GM19193 (cell line): ENCODE data around the gene CACNA2D2.

Experiments
- POLR2A ChIP-seq: IDR thresholded peaks from 4 replicates; pipeline ENCODE4 v1.6.1; 2011; ENCODE audit not compliant: insufficient read depth, insufficient read length; ENCODE audit errors: extremely low read depth

CACNA2D2 gene

GRCh38 chr3:50435371-50436113 is 67.9 kb downstream of the CACNA2D2 start:
- TF ChIP-seq POLR2A, result no peak

DNA sequence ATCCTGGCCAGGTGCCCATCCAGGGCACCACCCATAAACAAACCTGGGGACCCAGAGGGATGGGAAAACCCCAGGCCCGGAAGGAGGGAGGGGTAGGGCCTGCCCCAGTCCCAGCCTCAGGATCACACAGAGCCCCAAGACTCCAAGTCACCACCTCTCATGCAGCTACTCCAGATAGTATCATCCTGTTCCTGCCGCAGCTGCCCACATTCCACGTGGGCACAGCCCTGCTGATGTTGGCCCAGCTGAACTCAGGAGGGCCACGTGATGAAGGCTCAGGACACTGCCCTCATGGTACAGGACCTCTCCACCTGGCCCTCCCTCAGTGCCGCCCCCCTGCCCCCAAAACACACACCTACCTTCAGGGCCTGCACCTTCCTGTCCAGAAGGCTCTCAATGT is 69.5 kb downstream of the CACNA2D2 start:
- no peak for TF ChIP-seq POLR2A

DNA sequence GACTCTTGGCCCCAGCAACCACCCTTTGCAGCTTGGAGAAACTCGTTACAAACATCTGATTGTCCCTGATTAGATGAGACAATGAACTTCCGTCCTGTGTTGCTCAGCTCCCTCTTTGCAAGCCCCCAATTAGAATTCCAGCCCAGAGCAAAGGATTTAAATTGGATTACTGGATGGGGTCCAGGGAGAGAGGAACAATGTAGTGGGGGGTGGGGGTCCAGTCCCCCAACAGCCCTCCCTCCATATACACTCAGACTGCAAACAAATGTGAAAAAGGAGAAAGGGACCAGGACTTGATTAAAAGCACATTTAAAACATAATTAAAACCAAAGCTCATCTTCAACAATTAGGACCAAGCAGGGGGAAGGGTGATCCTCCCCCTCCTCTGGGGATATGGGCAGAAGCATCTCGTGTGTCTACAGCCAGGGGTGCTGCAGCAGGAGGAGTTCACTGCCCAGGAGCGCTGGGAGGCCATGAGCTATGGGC is 72.4 kb downstream of the CACNA2D2 start:
- TF ChIP-seq POLR2A, result no peak

GRCh38 chr3:50430191-50430590 is 73.2 kb downstream of the CACNA2D2 start:
- TF ChIP-seq POLR2A, result no peak

- no peak for TF ChIP-seq POLR2A
These were observed 75.3 kb downstream of the CACNA2D2 start for GRCh38 chr3:50428007-50428633.

- no peak for TF ChIP-seq POLR2A
These were observed 76.2 kb downstream of the CACNA2D2 start for GRCh38 chr3:50427217-50427616.

GRCh38 chr3:50425911-50426310 is 77.5 kb downstream of the CACNA2D2 start:
- no peak for TF ChIP-seq POLR2A

- no peak for TF ChIP-seq POLR2A
These were observed 79.9 kb downstream of the CACNA2D2 start for GRCh38 chr3:50423543-50423942.

- TF ChIP-seq POLR2A, result no peak
These were observed 81.3 kb downstream of the CACNA2D2 start for GRCh38 chr3:50422153-50422552.

DNA sequence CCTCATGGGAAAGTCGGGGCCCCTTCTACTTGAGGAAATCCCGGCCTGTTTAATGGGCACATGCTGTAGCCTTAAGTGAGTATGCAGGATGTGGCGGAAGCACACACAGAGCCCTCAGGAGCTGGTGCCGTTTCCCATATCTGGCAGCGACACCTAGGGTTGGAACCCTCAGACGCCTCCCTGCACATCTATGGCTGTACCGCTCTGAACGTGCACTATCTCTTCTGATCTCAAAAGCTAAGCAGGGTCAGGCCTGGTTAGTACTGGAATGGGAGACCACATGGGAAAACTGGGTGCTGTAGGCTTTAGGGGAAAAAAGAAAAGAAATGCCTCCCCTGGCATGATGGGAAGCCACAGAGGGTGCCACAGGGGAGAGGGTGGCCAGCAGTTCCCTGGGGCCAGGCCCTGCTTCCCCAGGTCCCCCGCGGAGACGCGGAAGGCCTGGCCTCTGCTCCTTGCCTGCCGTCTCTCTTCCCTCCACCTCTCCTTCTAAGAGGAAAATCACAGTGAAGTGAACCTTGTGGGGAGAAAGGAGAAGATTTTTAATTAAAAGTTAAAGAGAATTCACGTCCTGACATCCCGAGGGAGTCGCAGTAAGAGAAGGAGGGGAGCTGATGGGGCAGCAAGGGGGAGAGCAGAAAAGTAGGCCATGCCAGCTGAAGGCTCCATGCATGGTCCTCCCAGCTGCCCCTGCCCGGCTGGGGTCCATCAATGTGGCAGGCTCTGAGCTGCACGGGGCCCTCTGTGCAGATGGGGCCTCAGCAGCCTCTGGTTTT is 83.7 kb downstream of the CACNA2D2 start:
- TF ChIP-seq POLR2A, result no peak

DNA sequence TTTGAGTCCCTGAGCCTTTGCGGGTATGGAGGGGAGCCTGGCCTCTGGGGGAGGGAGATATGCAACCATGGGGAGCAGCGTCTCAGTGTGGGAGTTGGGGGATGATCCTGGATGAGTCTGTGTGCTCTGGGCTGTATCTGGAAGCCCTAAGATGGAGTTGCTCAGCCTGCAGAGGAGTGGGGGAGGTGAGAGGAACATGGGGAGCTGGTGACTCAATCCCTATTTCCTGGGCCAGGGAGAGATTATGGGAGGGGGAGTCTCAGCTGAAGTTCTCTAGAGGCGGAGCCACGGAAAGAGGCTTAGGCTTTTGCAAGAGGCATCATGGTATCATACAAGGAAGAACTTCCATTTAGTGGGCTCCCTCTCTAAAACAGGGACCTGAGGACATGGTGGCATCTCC is 84.6 kb downstream of the CACNA2D2 start:
- TF ChIP-seq POLR2A, result no peak

DNA sequence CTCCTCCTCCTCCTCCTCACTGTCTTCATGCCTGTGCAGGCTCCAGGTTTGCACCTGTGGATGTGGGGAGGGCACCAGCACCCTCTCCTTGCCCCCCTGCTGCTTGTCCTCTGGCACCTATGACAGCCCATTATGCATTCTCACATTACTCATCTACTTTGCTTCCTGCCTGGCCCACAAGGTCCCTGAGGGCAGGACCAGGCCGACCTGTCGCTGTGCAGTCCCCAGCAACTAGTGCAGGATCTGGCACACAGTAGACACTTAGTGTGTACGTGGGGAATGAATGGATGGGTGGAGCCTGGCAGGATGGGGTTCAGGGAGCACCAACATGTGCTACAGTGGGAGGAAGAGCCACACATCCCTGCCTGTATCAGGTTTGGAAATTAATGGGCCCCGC is 85.8 kb downstream of the CACNA2D2 start:
- TF ChIP-seq POLR2A, result no peak

DNA sequence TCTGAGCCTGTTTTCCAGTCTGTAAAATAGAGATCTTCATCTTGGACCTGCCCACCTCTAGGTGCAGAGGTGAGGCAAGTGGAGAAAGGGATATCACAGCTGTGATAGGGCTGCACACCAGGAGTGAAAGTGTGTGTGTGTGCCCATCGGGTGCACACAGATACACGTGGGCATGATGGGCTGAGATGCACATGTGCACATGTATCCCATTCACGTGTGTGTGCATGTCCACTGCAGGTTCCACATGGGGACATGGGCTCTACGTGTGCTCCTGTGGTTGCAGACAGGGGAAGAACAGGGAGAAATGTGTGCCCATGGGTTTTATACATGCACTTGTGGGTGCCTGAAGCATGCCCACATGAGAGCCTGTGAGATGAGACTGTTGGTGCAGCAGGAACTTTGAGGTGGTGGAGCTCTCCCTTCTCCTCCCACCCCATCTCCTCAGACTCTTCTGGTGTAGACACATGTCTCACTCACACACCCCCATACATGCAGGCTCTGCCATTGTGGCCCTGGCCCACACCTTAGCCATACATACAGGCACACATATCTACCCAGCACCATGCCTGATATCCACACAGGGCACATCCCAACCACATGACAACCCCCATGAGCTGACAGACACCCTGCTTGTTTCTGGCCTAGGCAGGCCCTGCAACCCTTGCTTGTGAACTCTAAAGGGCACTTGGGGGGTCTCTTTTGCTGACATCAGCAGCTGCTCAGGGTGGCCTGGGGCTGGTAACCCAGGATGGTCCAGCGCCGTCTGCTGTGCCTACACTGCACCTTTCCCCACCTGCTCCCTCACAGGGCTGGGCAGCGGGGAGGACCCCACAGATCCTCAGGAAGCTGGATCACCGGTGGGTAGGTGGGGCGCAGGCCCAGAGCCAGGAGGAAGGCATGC is 86.4 kb downstream of the CACNA2D2 start:
- TF ChIP-seq POLR2A, result no peak

DNA sequence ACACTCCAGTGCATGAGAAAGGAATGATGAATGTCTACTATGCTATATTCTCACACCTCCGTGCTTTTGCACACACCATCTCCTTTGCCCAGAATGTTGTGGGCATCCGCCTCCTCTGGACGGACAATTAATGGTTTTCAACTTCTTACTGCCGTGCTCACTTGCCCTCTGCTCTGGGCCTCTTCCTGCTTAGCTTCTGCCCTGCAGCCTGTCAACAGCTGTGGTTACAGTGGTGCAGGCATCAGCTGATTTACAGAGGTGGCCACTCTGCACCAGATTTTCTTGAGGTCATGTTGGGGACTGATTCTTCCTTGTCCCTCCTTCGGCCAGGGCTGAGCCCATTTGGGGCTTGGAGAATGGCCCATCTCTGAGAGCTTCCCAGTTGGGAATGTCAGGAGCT is 87.6 kb downstream of the CACNA2D2 start:
- TF ChIP-seq POLR2A, result no peak
